GM21737 (cell line): Measurements from ENCODE around the gene MIS18BP1.
"Not testable (repeated sequence)": the region's sequence is repeated elsewhere in the genome, so short reads cannot be mapped to it uniquely, and the experiment has no call there.

ENCODE experiments used
- ATAC-seq: cut with Tn5 transposase; IDR thresholded peaks from one replicate; pipeline ENCODE4 v1.9.1; 2021; ENCODE audit warnings: mild to moderate bottlenecking, moderate library complexity; ENCODE audit not compliant: unreplicated experiment

MIS18BP1 gene

GRCh38 chr14:45246691-45247090 lies 6.3 kb downstream of the MIS18BP1 start:
- ATAC-seq, result no peak

- ATAC-seq, result no peak
Observed at GRCh38 chr14:45246151-45246550, 6.9 kb downstream of the MIS18BP1 start.

- no peak for ATAC-seq
Observed at GRCh38 chr14:45242706-45243105, 10.3 kb downstream of the MIS18BP1 start.

GRCh38 chr14:45238988-45239387 lies 14.0 kb downstream of the MIS18BP1 start:
- no peak for ATAC-seq

GRCh38 chr14:45227566-45227965 lies 25.4 kb downstream of the MIS18BP1 start:
- no peak for ATAC-seq

DNA sequence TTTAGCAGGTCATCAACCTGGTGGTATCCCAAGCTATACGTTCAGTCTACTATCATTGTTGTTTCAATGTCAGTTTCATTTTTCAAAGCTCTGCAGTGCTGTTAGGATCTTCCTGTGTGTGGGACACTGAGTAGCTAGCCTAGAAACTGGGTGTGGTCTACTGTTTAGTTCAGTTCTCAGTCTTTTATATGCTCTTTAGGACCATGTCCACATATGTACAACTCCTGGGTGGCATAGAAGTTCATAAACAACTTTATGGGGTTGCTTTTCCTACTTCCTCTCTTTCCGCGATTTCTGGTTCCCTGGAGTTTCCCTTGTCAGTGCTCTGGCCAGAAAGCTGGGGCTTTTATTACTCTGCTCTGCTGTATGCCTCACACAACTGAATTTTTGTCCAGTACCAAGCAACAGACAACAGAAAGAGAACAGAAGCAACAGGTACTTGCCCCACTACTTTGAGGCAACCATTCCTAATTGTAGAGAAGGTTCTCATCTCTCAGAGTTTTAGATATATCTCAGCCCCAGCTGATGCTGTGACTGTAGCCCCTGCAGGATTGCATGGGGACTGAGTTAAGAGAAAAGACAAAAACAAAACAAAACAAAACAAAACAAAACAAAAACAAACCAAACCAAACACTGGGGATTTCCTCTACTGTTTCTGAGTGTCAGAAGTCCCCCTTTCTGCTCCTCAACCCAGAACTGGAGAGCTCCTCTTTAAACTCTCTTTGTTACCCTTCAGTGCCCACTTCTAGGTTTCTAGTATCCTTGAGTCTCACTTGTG lies 30.3 kb downstream of the MIS18BP1 start:
- ATAC-seq, result no peak

GRCh38 chr14:45214341-45214740 lies 38.7 kb downstream of the MIS18BP1 start:
- not testable (repeated sequence) for ATAC-seq

GRCh38 chr14:45213716-45214115 lies 39.3 kb downstream of the MIS18BP1 start:
- not testable (repeated sequence) for ATAC-seq

DNA sequence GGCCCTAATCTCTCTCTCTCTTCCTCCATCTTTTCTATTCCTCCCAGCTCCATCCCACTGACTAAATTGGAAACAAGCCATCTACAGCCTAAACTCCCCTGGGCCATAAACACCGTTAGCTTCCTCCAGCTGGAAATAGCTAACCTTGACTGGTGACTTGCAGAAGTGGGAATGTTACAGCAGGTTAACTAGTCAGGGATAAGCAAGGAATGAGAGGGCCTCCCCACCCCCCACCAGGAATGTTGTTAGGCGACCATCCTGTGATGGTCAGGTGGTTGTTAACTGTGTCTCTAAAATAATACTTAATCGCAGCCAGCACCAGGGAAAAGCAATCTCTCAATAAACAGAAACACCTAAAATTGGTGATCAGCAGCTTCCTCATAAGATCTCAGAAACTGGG lies 40.8 kb downstream of the MIS18BP1 start:
- ATAC-seq, result no peak

- ATAC-seq, result no peak
Observed at GRCh38 chr14:45211295-45211694, 41.7 kb downstream of the MIS18BP1 start.

DNA sequence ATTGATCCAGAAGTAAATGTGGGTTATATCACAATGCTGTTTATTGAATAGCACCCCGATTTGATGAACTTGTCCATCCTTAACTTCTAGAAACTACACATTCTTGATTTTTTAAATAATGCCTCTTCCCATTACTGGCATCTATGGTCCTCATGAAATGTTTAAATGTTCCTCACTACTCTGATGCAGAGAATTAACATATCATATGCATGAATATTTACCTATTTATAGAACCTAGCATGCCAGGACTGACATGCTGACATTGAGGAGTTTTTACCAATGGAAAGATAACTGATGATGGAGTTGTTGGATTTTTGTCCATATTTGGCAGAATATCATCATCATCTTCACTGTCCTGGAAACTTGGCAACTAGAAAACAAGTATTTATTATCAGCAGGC lies 42.8 kb downstream of the MIS18BP1 start:
- ATAC-seq, result no peak

GRCh38 chr14:45204241-45204640 lies 48.8 kb downstream of the MIS18BP1 start:
- no peak for ATAC-seq

- peak; percentile 73 for ATAC-seq
Observed at GRCh38 chr14:45201905-45202304, 51.1 kb downstream of the MIS18BP1 start.

GRCh38 chr14:45199230-45199629 lies 53.8 kb downstream of the MIS18BP1 start:
- ATAC-seq, result no peak

GRCh38 chr14:45198551-45198950 lies 54.5 kb downstream of the MIS18BP1 start:
- no peak for ATAC-seq

- no peak for ATAC-seq
Observed at GRCh38 chr14:45194964-45195363, 58.0 kb downstream of the MIS18BP1 start.

- no peak for ATAC-seq
Observed at GRCh38 chr14:45185100-45185814, 67.7 kb downstream of the MIS18BP1 start.

DNA sequence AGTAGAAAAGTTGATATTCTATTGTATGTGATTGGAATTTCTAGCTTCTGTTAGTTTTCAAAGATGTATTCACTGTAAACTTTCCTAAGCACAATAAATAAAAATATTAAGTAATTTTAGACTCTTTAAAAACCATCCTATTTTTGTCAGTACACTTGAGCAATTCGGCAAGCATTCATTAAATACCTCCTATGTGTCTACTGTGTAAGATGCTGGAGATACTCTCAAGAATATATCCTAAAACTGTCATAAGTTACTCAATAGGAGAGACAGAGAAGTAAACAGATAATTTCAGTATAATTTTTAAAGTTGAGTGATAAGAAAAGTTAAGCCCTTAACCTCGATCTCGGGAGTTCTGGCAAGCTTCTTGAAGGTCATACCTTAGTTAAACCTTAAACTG lies 71.2 kb downstream of the MIS18BP1 start:
- ATAC-seq, result no peak

DNA sequence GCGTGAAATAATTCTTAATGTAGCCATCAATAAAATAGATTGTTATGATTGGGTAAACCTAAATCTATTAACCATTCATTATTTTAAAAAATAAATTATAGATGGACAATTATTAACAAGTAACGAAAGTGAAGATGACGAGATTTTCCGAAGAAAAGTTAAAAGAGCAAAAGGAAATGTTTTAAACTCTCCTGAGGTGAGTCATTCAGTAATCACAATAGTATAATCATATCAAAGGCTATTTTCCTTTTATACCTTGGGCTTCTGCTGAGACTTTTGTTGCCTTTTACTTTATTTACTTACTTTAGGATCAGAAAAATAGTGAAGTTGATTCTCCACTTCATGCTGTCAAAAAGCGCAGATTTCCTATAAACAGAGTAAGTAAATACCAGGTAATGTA lies 71.7 kb downstream of the MIS18BP1 start:
- ATAC-seq, result no peak

DNA sequence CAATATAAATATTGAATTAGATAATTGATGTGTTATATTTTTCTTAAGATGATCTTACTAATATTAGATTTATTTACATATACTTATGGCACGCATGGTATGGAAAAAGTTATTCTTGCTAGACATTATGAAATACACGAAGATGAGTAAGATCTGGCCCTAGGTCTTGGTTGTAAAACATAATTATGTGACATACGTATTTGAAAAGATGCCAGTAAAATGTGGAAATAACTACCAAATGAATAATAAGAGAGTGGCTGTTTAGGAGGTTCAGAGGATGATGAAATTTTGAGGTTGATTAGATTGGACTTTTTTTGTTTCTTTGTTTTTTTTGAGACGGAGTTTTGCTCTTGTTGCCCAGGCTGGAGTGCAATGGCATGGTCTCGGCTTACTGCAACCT lies 75.9 kb downstream of the MIS18BP1 start:
- ATAC-seq, result no peak

DNA sequence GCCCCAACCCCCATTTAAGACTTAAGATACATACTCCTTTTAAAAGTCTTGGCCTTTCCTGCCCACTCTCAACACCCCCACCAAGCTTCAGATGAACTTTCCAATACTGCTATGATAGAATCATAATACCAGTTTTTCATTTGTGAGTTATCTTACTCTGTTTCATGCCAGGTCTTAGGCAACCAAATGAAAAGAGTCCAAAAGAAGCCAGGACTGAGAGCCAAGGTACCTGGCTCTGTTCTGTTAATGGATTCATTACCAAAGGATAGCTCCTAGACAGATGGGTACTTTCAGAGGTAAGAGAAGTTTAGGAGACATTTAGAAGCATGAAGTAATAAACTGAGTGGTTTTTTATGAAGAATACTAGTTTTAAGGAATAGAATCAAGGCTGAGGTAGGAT lies 83.1 kb downstream of the MIS18BP1 start:
- ATAC-seq, result no peak

DNA sequence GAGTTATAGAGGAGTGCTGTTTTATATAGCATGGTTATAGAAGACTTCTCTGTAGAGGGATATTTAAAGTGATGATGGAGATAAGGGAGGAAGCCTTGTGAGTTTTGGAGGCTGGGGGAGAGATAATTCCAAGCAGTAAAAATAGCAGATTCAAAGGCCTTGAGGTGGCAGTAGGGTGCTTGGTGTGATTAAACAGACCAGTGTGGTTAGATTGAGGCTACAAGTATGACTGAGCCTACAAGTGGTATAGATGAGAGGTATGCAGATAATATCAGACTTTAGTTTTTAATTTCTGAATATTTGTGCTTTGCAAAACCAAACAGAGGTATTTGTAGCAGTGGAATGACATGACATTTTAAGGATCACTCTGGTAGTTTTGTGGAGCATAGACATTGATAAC lies 96.9 kb downstream of the MIS18BP1 start:
- ATAC-seq, result no peak
